ENCODE results near the gene ITPR2.

DNA sequence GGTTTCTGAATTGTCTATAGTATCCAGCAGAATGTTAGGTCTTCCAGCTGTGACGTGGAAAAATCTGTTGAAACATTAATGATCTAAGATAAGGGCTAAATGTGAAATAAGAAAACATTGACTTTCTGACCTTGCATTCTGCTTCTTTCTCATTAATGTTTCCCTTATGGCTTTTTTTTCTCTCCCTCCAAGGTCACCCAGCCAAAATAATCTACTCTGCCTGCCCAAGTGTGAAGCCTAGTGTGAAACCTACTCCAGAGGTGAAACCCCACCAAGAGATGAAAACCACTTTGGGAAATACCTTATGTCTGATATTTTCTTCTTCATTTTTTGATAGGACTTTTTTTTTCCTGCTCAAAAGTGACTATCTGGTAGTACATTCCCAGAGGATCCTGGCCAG, 529.6 kb downstream of the ITPR2 start:
- TF ChIP-seq FOXM1 (IDR thresholded peaks at IDR 0.05; ENCODE audit: borderline replicate concordance) (no peak), FOXA1 (IDR thresholded peaks at IDR 0.05) (no peak), BHLHE40 (IDR thresholded peaks at IDR 0.05; ENCODE audit: borderline replicate concordance) (no peak), ZNF384 (IDR thresholded peaks at IDR 0.05) (no peak), FOXK2 (IDR thresholded peaks at IDR 0.05) (no peak), SP1 (IDR thresholded peaks at IDR 0.05) (no peak)
- TF ChIP-seq, protein P1, sequence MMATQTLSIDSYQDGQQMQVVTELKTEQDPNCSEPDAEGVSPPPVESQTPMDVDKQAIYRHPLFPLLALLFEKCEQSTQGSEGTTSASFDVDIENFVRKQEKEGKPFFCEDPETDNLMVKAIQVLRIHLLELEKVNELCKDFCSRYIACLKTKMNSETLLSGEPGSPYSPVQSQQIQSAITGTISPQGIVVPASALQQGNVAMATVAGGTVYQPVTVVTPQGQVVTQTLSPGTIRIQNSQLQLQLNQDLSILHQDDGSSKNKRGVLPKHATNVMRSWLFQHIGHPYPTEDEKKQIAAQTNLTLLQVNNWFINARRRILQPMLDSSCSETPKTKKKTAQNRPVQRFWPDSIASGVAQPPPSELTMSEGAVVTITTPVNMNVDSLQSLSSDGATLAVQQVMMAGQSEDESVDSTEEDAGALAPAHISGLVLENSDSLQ (IDR thresholded peaks at IDR 0.05): no peak
